B cell (primary cell): ENCODE results near the gene LRRC47. TPM values are rescaled to one million over a fixed set of nuclear protein-coding genes. Genes with fewer than 3 reads are reported as not detected.

ENCODE experiments used
- ATAC-seq: fragments of 200-7000 bp; cut with Tn5 transposase; one replicate; pipeline ENCODE4 v1.10.0; 2021; ENCODE audit warnings: low read depth, mild to moderate bottlenecking, moderate number of reproducible peaks, moderate library complexity
- CTCF ChIA-PET: fragments of 350-600 bp; sonication (Branson Sonifier 250); formaldehyde crosslinking; loops from one replicate; lab custom pipeline; 2021; ENCODE audit warnings: antibody characterized with exemption, inconsistent platforms; lab: Charles Lee
- POLR2A ChIA-PET: fragments of 350-600 bp; sonication (Branson Sonifier 250); formaldehyde crosslinking; loops from one replicate; lab custom pipeline; 2021; ENCODE audit warnings: antibody characterized with exemption; lab: Charles Lee
- DNase-seq: peaks from one replicate; pipeline ENCODE4 v3.0.0; 2013
- H2AFZ ChIP-seq: 2 replicates; pipeline ENCODE4 v1.6.1; 2012; ENCODE audit warnings: mild to moderate bottlenecking, low read depth, low read length; ENCODE audit not compliant: insufficient read depth, poor library complexity, severe bottlenecking
- H3K27ac ChIP-seq, 2 donors: 1 replicate in 1 of 2; 2 replicates in 1 of 2; pipeline ENCODE4 v1.5.1; 2012 to 2013; ENCODE audit warnings: low read length in 2 of 2, mild to moderate bottlenecking in 2 of 2, moderate library complexity in 1 of 2
- H3K27me3 ChIP-seq, 4 experiments: fragments of 200-600 bp in 1 of 4; sonication (generic) in 1 of 4; replicated peaks in 1 of 4; 1 replicate in 2 of 4; 2 replicates in 2 of 4; pipeline versions ENCODE4 v1.6.1 to v1.7.0; 2013 to 2016; ENCODE audit warnings: low read length in 3 of 4, mild to moderate bottlenecking in 2 of 4, mixed read lengths in 1 of 4, moderate library complexity in 1 of 4; ENCODE audit not compliant: insufficient read depth in 4 of 4, control insufficient read depth in 3 of 4; ENCODE audit errors: control extremely low read depth in 1 of 4
- H3K36me3 ChIP-seq, 2 experiments: replicated peaks in 1 of 2; 1 replicate in 1 of 2; 2 replicates in 1 of 2; pipeline versions ENCODE4 v1.6.1 to v1.7.1; 2013; ENCODE audit warnings: low read length in 1 of 2; ENCODE audit not compliant: insufficient read depth in 2 of 2, control insufficient read depth in 1 of 2; ENCODE audit errors: control extremely low read depth in 1 of 2, extremely low read depth in 1 of 2
- H3K4me1 ChIP-seq, 2 donors: fragments of 200-600 bp in 1 of 2; sonication (generic) in 1 of 2; 1 replicate in 1 of 2; 2 replicates in 1 of 2; pipeline versions ENCODE4 v1.5.1 to v1.6.1; 2013 to 2017; ENCODE audit warnings: low read length in 2 of 2; ENCODE audit not compliant: control insufficient read depth in 2 of 2, insufficient read depth in 2 of 2
- H3K4me2 ChIP-seq: replicated peaks from 2 replicates; pipeline ENCODE3; 2012; ENCODE audit warnings: mild to moderate bottlenecking, low read depth, low read length; ENCODE audit not compliant: poor library complexity, severe bottlenecking
- H3K4me3 ChIP-seq, 5 experiments: fragments of 200-600 bp in 1 of 5; sonication (generic) in 1 of 5; 1 replicate in 3 of 5; 2 replicates in 2 of 5; pipeline versions ENCODE4 v1.5.1 to v1.7.0; 2011 to 2016; ENCODE audit warnings: low read length in 4 of 5, mild to moderate bottlenecking in 4 of 5, low read depth in 2 of 5, control low read depth in 1 of 5, moderate library complexity in 1 of 5; ENCODE audit not compliant: insufficient read depth in 1 of 5; ENCODE audit errors: control extremely low read depth in 1 of 5, extremely low read depth in 1 of 5
- H3K79me2 ChIP-seq: fragments of 200-600 bp; sonication (generic); one replicate; pipeline ENCODE4 v1.6.0; 2016; ENCODE audit warnings: low read length; ENCODE audit not compliant: control insufficient read depth, insufficient read depth
- H3K9ac ChIP-seq: fragments of 200-600 bp; sonication (generic); 2 replicates; pipeline ENCODE4 v1.6.1; 2017; ENCODE audit warnings: mild to moderate bottlenecking, low read length, moderate library complexity
- H3K9me3 ChIP-seq, 3 donors: one replicate each; pipeline versions ENCODE4 v1.6.1 to v1.7.1; 2013; ENCODE audit warnings: low read length in 2 of 3; ENCODE audit not compliant: control insufficient read depth in 2 of 3, insufficient read depth in 1 of 3; ENCODE audit errors: control extremely low read depth in 1 of 3
- H4K20me1 ChIP-seq: 2 replicates; pipeline ENCODE4 v1.6.0; 2012; ENCODE audit warnings: mild to moderate bottlenecking, low read length; ENCODE audit not compliant: insufficient read depth, control insufficient read depth, poor library complexity, severe bottlenecking
- H3K27ac Mint-ChIP-seq: one replicate; pipeline ENCODE4 v1.8.0; 2021; ENCODE audit warnings: mixed read lengths
- H3K27me3 Mint-ChIP-seq: one replicate; pipeline ENCODE4 v1.8.0; 2021; ENCODE audit warnings: mixed read lengths
- H3K4me1 Mint-ChIP-seq: one replicate; pipeline ENCODE4 v1.8.0; 2021; ENCODE audit warnings: mixed read lengths
- H3K4me3 Mint-ChIP-seq: one replicate; pipeline ENCODE4 v1.8.0; 2021; ENCODE audit warnings: mixed read lengths
- H3K9me3 Mint-ChIP-seq: one replicate; pipeline ENCODE4 v1.8.0; 2022; ENCODE audit warnings: mixed read lengths; ENCODE audit not compliant: insufficient read depth
- CTCF ChIP-seq: fragments of 200-600 bp; IDR thresholded peaks from one replicate; pipeline ENCODE4 v1.8.0; 2022; ENCODE audit warnings: antibody characterized with exemption, mild to moderate bottlenecking
- EZH2 ChIP-seq: IDR thresholded peaks from 2 replicates; pipeline ENCODE4 v1.6.1; 2012; ENCODE audit warnings: borderline replicate concordance, low read depth, mild to moderate bottlenecking, moderate library complexity, low read length; ENCODE audit not compliant: insufficient read depth, poor library complexity, severe bottlenecking
- WGBS: methylation state at CpG from one replicate; pipeline ENCODE4 v1.1.5; 2013; ENCODE audit warnings: missing lambda C conversion rate; ENCODE audit not compliant: insufficient coverage; 5-methylcytosine and 5-hydroxymethylcytosine counted together
- intact Hi-C: fragments of 100-400 bp; cut with micrococcal nuclease; formaldehyde crosslinking; loops from one replicate; pipeline ENCODE4 v1.10.0; 2022
- polyA plus RNA-seq: library from polyadenylated mRNA; depleted of rRNA; stranded (reverse); fragments of >200 nt; gene quantifications from 2 replicates; pipeline ENCODE4 v1.2.3, GENCODE V29; 2012
- total RNA-seq, 2 donors: library from RNA; stranded (reverse); fragments of 120-200 nt in 1 of 2; gene quantifications; 1 replicate in 1 of 2; 2 replicates in 1 of 2; pipeline versions ENCODE4 v1.2.3 to v1.2.4, GENCODE V29; 2013 to 2022

LRRC47 gene
- total and polyA plus RNA-seq, 2 donors (not counting 1 experiment from before 2014, with no cell fraction given) = 16.7 to 48.2 TPM

- TF ChIP-seq EZH2 = no peak
- TF ChIP-seq CTCF = no peak
- no peaks in the 10 kb centered on the region for H4K20me1 ChIP-seq
- ATAC-seq (no peak), DNase-seq (no peak)
- no peak overlapping the region for H2AFZ ChIP-seq
- no peak overlapping the region for H3K4me3 Mint-ChIP-seq
- ChIA-PET CTCF (no interaction called here), POLR2A (no interaction called here)
- peaks cover 0 to 40% of the 10 kb centered on the region in 2 experiments for H3K36me3 ChIP-seq
- H3K27ac ChIP-seq = no peak overlapping the region
- no peaks in the 10 kb centered on the region for H3K9me3 ChIP-seq
- H3K27ac Mint-ChIP-seq = peak overlapping the region; percentile 41
- H3K4me1 Mint-ChIP-seq = peaks cover 12% of the 10 kb centered on the region
- H3K9me3 Mint-ChIP-seq = no peaks in the 10 kb centered on the region
- no peak overlapping the region for H3K4me3 ChIP-seq
- H3K9ac ChIP-seq = no peak overlapping the region
- H3K27me3 ChIP-seq = no peaks in the 10 kb centered on the region
- H3K79me2 ChIP-seq = no peaks in the 10 kb centered on the region
- intact Hi-C loops = no loop called here
- peaks cover 7 to 11% of the 10 kb centered on the region in 2 donors for H3K4me1 ChIP-seq
- H3K4me2 ChIP-seq = no peak overlapping the region
- WGBS = 93% methylated on average over 18 of the region's 20 CpGs
- no peaks in the 10 kb centered on the region for H3K27me3 Mint-ChIP-seq
These were observed 16.3 kb downstream of the LRRC47 start for GRCh38 chr1:3779912-3780416.

- H4K20me1 ChIP-seq = no peaks in the 10 kb centered on the region
- peaks cover 7 to 13% of the 10 kb centered on the region in 2 donors for H3K4me1 ChIP-seq
- Mint-ChIP-seq H3K4me3 (no peak overlapping the region), H3K27ac (no peak overlapping the region), H3K4me1 (peaks cover 13% of the 10 kb centered on the region), H3K9me3 (no peaks in the 10 kb centered on the region), H3K27me3 (no peaks in the 10 kb centered on the region)
- TF ChIP-seq EZH2 = no peak
- TF ChIP-seq CTCF = no peak
- POLR2A ChIA-PET = no interaction called here
- H3K27me3 ChIP-seq = no peaks in the 10 kb centered on the region
- CTCF ChIA-PET = no interaction called here
- H3K36me3 ChIP-seq = peaks cover 0 to 37% of the 10 kb centered on the region in 2 experiments
- intact Hi-C loops = no loop called here
- H3K4me2 ChIP-seq = no peak overlapping the region
- WGBS = 95% methylated on average over 23 of the region's 23 CpGs
- H3K4me3 ChIP-seq = no peak overlapping the region
- no peak for ATAC-seq
- no peaks in the 10 kb centered on the region for H3K79me2 ChIP-seq
- DNase-seq = no peak
- no peak overlapping the region for H2AFZ ChIP-seq
- H3K27ac ChIP-seq = no peak overlapping the region
- H3K9me3 ChIP-seq = no peaks in the 10 kb centered on the region
- no peak overlapping the region for H3K9ac ChIP-seq
These were observed 16.9 kb downstream of the LRRC47 start for GRCh38 chr1:3779265-3779911.
